ENCODE data around the gene PCMT1. TPM values are rescaled to one million over a fixed set of nuclear protein-coding genes. Genes with fewer than 3 reads are reported as not detected.

Gene PCMT1
- total and polyA plus RNA-seq, 2 of the 13 experiments (the other 11 are each of a cell fraction or from before 2014, with no cell fraction given), result 112 to 169 TPM

DNA sequence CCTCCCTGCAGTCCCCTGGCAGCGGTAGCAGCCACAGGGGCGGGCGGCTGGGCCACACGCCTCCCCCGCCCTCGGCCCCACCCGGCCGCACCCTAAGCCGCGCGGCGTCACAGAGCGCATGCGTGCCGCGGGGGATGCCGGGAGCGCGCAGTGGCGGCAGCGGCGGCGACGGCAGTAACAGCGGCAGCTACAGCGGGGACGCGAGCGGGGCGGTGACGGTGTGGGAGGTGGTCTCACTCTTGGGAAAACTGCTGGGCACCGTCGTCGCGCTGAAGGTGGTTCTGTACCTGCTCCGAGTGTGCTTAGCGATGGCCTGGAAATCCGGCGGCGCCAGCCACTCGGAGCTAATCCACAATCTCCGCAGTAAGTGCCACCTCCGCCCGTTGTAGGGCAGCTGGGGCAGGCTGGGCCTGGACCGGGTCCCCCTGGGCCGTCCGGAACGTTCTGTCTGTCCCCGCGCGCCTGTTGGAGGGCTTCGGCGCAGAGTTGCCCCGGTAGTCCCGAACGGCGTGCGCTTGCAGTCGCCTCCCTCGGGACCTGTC is at the start of gene PCMT1 (continued):
- TF ChIP-seq, protein P1, sequence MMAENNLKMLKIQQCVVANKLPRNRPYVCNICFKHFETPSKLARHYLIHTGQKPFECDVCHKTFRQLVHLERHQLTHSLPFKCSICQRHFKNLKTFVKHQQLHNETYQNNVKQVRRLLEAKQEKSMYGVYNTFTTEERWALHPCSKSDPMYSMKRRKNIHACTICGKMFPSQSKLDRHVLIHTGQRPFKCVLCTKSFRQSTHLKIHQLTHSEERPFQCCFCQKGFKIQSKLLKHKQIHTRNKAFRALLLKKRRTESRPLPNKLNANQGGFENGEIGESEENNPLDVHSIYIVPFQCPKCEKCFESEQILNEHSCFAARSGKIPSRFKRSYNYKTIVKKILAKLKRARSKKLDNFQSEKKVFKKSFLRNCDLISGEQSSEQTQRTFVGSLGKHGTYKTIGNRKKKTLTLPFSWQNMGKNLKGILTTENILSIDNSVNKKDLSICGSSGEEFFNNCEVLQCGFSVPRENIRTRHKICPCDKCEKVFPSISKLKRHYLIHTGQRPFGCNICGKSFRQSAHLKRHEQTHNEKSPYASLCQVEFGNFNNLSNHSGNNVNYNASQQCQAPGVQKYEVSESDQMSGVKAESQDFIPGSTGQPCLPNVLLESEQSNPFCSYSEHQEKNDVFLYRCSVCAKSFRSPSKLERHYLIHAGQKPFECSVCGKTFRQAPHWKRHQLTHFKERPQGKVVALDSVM (CRISPR knock-in tag; IDR thresholded peaks at IDR 0.05), result no peak
- TF ChIP-seq NFAT5 (CRISPR knock-in tag; IDR thresholded peaks at IDR 0.05) (peak; percentile 42; the same call in 1 of the 2 replicates), ZNF678 (CRISPR knock-in tag; IDR thresholded peaks at IDR 0.05) (no peak), PRPF4 (IDR thresholded peaks at IDR 0.05; ENCODE audit: low read depth, low read length, poor library complexity, severe bottlenecking) (no peak), LRRFIP1 (CRISPR knock-in tag; conservative IDR thresholded peaks at IDR 0.05) (no peak), CBFB (CRISPR knock-in tag; IDR thresholded peaks at IDR 0.05) (no peak; the same call in 1 of the 2 replicates), STAT5B (CRISPR knock-in tag; IDR thresholded peaks at IDR 0.05) (no peak), ZNF44 (CRISPR knock-in tag; IDR thresholded peaks at IDR 0.05) (no peak)
- TF ChIP-seq, protein P2, sequence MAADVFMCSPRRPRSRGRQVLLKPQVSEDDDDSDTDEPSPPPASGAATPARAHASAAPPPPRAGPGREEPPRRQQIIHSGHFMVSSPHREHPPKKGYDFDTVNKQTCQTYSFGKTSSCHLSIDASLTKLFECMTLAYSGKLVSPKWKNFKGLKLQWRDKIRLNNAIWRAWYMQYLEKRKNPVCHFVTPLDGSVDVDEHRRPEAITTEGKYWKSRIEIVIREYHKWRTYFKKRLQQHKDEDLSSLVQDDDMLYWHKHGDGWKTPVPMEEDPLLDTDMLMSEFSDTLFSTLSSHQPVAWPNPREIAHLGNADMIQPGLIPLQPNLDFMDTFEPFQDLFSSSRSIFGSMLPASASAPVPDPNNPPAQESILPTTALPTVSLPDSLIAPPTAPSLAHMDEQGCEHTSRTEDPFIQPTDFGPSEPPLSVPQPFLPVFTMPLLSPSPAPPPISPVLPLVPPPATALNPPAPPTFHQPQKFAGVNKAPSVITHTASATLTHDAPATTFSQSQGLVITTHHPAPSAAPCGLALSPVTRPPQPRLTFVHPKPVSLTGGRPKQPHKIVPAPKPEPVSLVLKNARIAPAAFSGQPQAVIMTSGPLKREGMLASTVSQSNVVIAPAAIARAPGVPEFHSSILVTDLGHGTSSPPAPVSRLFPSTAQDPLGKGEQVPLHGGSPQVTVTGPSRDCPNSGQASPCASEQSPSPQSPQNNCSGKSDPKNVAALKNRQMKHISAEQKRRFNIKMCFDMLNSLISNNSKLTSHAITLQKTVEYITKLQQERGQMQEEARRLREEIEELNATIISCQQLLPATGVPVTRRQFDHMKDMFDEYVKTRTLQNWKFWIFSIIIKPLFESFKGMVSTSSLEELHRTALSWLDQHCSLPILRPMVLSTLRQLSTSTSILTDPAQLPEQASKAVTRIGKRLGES (CRISPR knock-in tag; IDR thresholded peaks at IDR 0.05; ENCODE audit: borderline replicate concordance), result 0 out of 2 replicates have a peak, but pooled peaks have one; percentile 28
- TF ChIP-seq, protein P3, sequence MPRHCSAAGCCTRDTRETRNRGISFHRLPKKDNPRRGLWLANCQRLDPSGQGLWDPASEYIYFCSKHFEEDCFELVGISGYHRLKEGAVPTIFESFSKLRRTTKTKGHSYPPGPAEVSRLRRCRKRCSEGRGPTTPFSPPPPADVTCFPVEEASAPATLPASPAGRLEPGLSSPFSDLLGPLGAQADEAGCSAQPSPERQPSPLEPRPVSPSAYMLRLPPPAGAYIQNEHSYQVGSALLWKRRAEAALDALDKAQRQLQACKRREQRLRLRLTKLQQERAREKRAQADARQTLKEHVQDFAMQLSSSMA (CRISPR knock-in tag; IDR thresholded peaks at IDR 0.05), result peak; percentile 32; the same call in 1 of the 2 replicates
- TF ChIP-seq, protein P4, sequence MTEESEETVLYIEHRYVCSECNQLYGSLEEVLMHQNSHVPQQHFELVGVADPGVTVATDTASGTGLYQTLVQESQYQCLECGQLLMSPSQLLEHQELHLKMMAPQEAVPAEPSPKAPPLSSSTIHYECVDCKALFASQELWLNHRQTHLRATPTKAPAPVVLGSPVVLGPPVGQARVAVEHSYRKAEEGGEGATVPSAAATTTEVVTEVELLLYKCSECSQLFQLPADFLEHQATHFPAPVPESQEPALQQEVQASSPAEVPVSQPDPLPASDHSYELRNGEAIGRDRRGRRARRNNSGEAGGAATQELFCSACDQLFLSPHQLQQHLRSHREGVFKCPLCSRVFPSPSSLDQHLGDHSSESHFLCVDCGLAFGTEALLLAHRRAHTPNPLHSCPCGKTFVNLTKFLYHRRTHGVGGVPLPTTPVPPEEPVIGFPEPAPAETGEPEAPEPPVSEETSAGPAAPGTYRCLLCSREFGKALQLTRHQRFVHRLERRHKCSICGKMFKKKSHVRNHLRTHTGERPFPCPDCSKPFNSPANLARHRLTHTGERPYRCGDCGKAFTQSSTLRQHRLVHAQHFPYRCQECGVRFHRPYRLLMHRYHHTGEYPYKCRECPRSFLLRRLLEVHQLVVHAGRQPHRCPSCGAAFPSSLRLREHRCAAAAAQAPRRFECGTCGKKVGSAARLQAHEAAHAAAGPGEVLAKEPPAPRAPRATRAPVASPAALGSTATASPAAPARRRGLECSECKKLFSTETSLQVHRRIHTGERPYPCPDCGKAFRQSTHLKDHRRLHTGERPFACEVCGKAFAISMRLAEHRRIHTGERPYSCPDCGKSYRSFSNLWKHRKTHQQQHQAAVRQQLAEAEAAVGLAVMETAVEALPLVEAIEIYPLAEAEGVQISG (CRISPR knock-in tag; IDR thresholded peaks at IDR 0.05), result peak; percentile 82
